Erythroblast (primary cell): ENCODE results near the gene ZBTB7C.

Source experiments
- GATA1 ChIP-seq: IDR thresholded peaks from 2 replicates; pipeline ENCODE4 v1.6.1; 2011; ENCODE audit warnings: low read depth, mild to moderate bottlenecking, control low read depth, low read length, moderate library complexity
- POLR2A ChIP-seq: IDR thresholded peaks from 2 replicates; pipeline ENCODE4 v1.6.1; 2011; ENCODE audit warnings: mild to moderate bottlenecking, low read length

DNA sequence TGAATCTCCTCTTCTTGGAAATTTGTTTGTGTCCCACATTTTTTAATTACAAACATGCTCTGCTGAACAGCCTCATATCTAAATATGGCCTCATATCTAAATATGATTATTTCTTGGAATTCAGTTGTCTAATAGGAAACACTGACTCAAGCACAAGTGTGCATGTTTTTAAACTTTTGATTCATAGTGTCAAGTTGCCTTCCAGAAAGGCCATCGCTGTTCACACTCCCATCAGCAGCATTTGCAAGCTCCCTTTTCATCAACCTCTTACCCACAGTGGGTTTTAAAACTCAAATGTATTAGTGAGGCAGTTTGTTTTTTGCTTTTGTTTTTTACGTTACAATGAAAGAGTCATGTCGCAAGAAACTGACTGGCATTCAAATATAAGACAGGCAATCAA, 413.5 kb downstream of the ZBTB7C start:
- TF ChIP-seq POLR2A (no peak), GATA1 (no peak)
